Nephron progenitor cell (in vitro differentiated cells): Measurements from ENCODE around the gene PACS1.

Experiments
- DNase-seq: peaks from one replicate; pipeline ENCODE4 v3.0.0; 2021
- H3K27ac Mint-ChIP-seq: 2 replicates; pipeline ENCODE4 v1.8.0; 2021; ENCODE audit warnings: mild to moderate bottlenecking, moderate library complexity, mixed read lengths
- H3K27me3 Mint-ChIP-seq: 2 replicates; pipeline ENCODE4 v1.8.0; 2021; ENCODE audit warnings: mild to moderate bottlenecking, low read depth, mixed read lengths; ENCODE audit not compliant: poor library complexity
- H3K36me3 Mint-ChIP-seq: 2 replicates; pipeline ENCODE4 v1.8.0; 2021; ENCODE audit warnings: low read depth, mixed read lengths
- H3K4me1 Mint-ChIP-seq: 2 replicates; pipeline ENCODE4 v1.8.0; 2021; ENCODE audit warnings: mixed read lengths
- H3K4me3 Mint-ChIP-seq: 2 replicates; pipeline ENCODE4 v1.8.0; 2021; ENCODE audit warnings: mild to moderate bottlenecking, moderate library complexity, mixed read lengths
- H3K9me3 Mint-ChIP-seq: 2 replicates; pipeline ENCODE4 v1.8.0; 2021; ENCODE audit warnings: mild to moderate bottlenecking, moderate library complexity, mixed read lengths
- TF ChIP-seq, protein P1 (sequence below): fragments of 200-600 bp; sonication (generic); IDR thresholded peaks from 2 replicates; pipeline ENCODE4 v1.5.0; 2021; ENCODE audit warnings: antibody characterized with exemption

PACS1 gene

DNA sequence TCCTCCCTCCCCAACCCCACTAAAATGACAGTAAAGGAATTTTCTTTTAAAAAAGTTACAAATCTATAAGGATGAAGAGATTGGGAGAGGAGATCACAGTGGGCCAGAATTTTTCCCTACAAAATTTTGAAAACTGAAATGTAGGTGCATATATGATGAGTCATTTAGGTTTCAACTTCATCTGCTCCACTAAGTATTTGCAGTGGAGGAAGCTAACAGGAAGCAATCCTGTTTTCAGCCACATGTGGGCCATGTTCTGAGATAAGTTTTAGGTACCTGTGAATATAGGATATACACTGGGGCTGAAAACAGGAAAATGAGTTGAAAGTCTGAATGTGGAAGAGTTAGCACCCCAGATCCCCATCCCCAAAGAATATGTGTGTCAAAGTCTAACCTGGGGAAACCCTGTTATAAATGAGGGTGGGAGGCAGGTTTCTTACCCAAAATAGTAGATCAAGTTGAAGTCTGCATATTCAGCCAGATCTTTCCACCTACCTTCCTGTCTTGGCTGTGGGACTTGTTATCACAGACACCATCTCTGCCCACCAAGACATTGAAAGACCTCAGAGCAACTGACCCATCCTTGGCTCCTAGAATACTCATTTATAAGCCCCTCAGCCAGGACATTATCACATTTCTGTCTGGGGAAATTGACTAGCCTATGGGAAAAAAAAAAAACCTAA, 87.3 kb downstream of the PACS1 start:
- peaks cover 6% of the 10 kb centered on the region for H3K36me3 Mint-ChIP-seq
- H3K4me1 Mint-ChIP-seq: no peaks in the 10 kb centered on the region
- H3K27ac Mint-ChIP-seq: no peak overlapping the region

DNA sequence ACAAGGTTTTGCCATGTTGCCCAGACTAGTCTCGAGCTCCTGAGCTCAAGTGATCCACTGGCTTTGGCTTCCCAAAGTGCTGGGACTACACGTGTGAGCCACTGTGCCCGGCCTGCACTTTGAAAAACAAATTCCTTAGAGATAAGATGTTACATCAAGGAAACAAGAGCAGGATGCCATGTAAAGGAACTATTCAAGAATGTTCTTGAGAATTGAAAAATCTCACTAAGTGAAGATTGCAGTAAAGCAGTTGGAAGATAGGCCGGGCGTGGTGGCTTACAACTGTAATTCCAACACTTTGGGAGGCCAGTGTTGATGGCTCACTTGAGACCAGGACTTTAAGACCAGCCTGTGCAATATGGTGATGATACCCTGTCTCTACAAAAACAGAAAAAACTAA, 88.1 kb downstream of the PACS1 start:
- Mint-ChIP-seq H3K27ac (no peak overlapping the region), H3K4me1 (no peaks in the 10 kb centered on the region)

More for the DNA sequence above, 87.3 kb downstream of the PACS1 start:
- H3K27me3 Mint-ChIP-seq: peaks cover 2% of the 10 kb centered on the region
- TF ChIP-seq, protein P1, sequence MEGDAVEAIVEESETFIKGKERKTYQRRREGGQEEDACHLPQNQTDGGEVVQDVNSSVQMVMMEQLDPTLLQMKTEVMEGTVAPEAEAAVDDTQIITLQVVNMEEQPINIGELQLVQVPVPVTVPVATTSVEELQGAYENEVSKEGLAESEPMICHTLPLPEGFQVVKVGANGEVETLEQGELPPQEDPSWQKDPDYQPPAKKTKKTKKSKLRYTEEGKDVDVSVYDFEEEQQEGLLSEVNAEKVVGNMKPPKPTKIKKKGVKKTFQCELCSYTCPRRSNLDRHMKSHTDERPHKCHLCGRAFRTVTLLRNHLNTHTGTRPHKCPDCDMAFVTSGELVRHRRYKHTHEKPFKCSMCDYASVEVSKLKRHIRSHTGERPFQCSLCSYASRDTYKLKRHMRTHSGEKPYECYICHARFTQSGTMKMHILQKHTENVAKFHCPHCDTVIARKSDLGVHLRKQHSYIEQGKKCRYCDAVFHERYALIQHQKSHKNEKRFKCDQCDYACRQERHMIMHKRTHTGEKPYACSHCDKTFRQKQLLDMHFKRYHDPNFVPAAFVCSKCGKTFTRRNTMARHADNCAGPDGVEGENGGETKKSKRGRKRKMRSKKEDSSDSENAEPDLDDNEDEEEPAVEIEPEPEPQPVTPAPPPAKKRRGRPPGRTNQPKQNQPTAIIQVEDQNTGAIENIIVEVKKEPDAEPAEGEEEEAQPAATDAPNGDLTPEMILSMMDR: no peak
- H3K4me3 Mint-ChIP-seq: no peak overlapping the region
- DNase-seq: no peak
- H3K9me3 Mint-ChIP-seq: peaks cover 5% of the 10 kb centered on the region

GRCh38 chr11:66159324-66159984, 89.4 kb downstream of the PACS1 start:
- Mint-ChIP-seq H3K27ac (no peak overlapping the region), H3K4me3 (no peak overlapping the region), H3K36me3 (no peaks in the 10 kb centered on the region), H3K9me3 (no peaks in the 10 kb centered on the region), H3K4me1 (no peaks in the 10 kb centered on the region), H3K27me3 (no peaks in the 10 kb centered on the region)
- TF ChIP-seq, protein P1: no peak
- DNase-seq: no peak

More for the DNA sequence above, 88.1 kb downstream of the PACS1 start:
- Mint-ChIP-seq H3K9me3 (no peaks in the 10 kb centered on the region), H3K4me3 (no peak overlapping the region), H3K27me3 (no peaks in the 10 kb centered on the region), H3K36me3 (no peaks in the 10 kb centered on the region)
- no peak for DNase-seq
- TF ChIP-seq, protein P1: no peak

- H3K36me3 Mint-ChIP-seq: no peaks in the 10 kb centered on the region
- TF ChIP-seq, protein P1: no peak
- H3K27ac Mint-ChIP-seq: no peak overlapping the region
Observed at GRCh38 chr11:66160709-66161108, 90.6 kb downstream of the PACS1 start.

DNA sequence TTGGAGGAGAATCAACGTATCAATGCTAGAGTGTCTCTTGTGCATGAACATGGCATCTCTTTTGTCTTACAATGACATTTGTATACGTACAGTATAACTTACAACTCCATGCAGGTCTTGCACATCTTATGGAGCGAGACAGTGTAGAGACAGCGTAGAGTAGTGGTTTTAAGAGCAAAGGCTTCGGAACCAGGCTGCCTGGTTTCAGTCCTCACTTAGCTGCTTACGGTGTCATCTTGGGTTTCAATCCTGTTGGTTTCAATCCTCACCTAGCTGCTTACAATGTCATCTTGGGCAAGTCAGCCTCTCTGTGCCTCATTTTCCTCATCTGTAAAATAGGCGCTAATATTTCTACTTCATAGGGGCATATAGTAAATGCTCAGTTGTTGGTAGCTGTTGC, 98.2 kb downstream of the PACS1 start:
- Mint-ChIP-seq H3K4me3 (no peak overlapping the region), H3K27ac (no peak overlapping the region), H3K9me3 (no peaks in the 10 kb centered on the region), H3K36me3 (no peaks in the 10 kb centered on the region), H3K27me3 (no peaks in the 10 kb centered on the region), H3K4me1 (peaks cover 12% of the 10 kb centered on the region)
- no peak for DNase-seq
- TF ChIP-seq, protein P1: no peak

More at GRCh38 chr11:66160709-66161108, 90.6 kb downstream of the PACS1 start:
- Mint-ChIP-seq H3K9me3 (no peaks in the 10 kb centered on the region), H3K27me3 (no peaks in the 10 kb centered on the region), H3K4me3 (no peak overlapping the region), H3K4me1 (no peaks in the 10 kb centered on the region)
- DNase-seq: no peak
